Transverse colon (tissue), 4 donors: ENCODE results near the gene CRTC1. TPM values are rescaled to one million over a fixed set of nuclear protein-coding genes. Genes with fewer than 3 reads are reported as not detected.

Source experiments
- DNase-seq: peaks from one replicate; pipeline ENCODE4 v3.0.0-alpha.2; 2019
- H3K27ac ChIP-seq, 4 donors: fragments of 200-600 bp; sonication (generic); 2 replicates each; pipeline ENCODE4 v1.5.1; 2016 to 2018; ENCODE audit warnings: inconsistent platforms in 4 of 4
- H3K27me3 ChIP-seq: fragments of 200-600 bp; sonication (generic); 2 replicates; pipeline ENCODE4 v1.5.1; 2017; ENCODE audit warnings: inconsistent platforms
- H3K36me3 ChIP-seq, 4 donors: fragments of 200-600 bp; sonication (generic); 2 replicates each; pipeline ENCODE4 v1.5.1; 2017 to 2019; ENCODE audit warnings: inconsistent platforms in 4 of 4
- H3K4me1 ChIP-seq, 4 donors: fragments of 200-600 bp; sonication (generic); 2 replicates each; pipeline ENCODE4 v1.5.1; 2017 to 2020; ENCODE audit warnings: inconsistent platforms in 4 of 4
- H3K4me3 ChIP-seq, 4 donors: fragments of 200-600 bp; sonication (generic); 1 replicate in 1 of 4; 2 replicates in 3 of 4; pipeline versions ENCODE4 v1.5.1 to v1.6.1; 2017 to 2019; ENCODE audit warnings: inconsistent platforms in 4 of 4
- H3K9me3 ChIP-seq, 2 donors: fragments of 200-600 bp; sonication (generic); 2 replicates each; pipeline ENCODE4 v1.5.1; 2017 to 2019; ENCODE audit warnings: inconsistent platforms in 2 of 2
- EP300 ChIP-seq: sonication (generic); formaldehyde crosslinking; IDR thresholded peaks from one replicate; pipeline ENCODE4 v1.6.1; 2017; ENCODE audit warnings: antibody characterized with exemption, low read depth
- POLR2A ChIP-seq: fragments of 450-650 bp; IDR thresholded peaks from one replicate; pipeline ENCODE4 v1.6.1; 2016; ENCODE audit warnings: antibody characterized with exemption, mild to moderate bottlenecking, moderate library complexity
- POLR2AphosphoS5 ChIP-seq, 3 donors: sonication (generic); formaldehyde crosslinking; IDR thresholded peaks; one replicate each; pipeline ENCODE4 v1.6.1; 2016; ENCODE audit warnings: antibody characterized with exemption in 3 of 3
- WGBS, 2 donors: methylation state at CpG; one replicate each; pipeline ENCODE4 v1.1.5; 2018; ENCODE audit warnings: low coverage in 1 of 2; 5-methylcytosine and 5-hydroxymethylcytosine counted together
- in situ Hi-C, 4 donors: fragments of 200-750 bp; cut with MboI; loops; one replicate each; pipeline versions ENCODE4 v1.15.0 to v1.15.1; 2017; ENCODE audit warnings: low sequenced_read_pairs in 3 of 4, low pct_ligation_motif_present in 1 of 4, low pct_unique_long_range_greater_than_20kb in 1 of 4
- intact Hi-C: fragments of 100-400 bp; cut with DNase I; formaldehyde crosslinking; loops from one replicate; pipeline ENCODE4 v1.15.1; 2023; ENCODE audit warnings: low total_unique reads
- total RNA-seq, 4 donors: library from RNA; depleted of rRNA; stranded (reverse); fragments of >200 nt; gene quantifications; one replicate each; pipeline ENCODE4 v1.1.0, GENCODE V29; 2016
- TF ChIP-seq, protein P1 (sequence below), 5 experiments: fragments of 200-600 bp in 3 of 5; fragments of 450-650 bp in 2 of 5; sonication (generic) in 3 of 5; IDR thresholded peaks; 1 replicate in 2 of 5; 2 replicates in 3 of 5; pipeline ENCODE4 v1.5.1; 2016 to 2017; ENCODE audit warnings: antibody characterized with exemption in 5 of 5, inconsistent platforms in 3 of 5, mild to moderate bottlenecking in 2 of 5, moderate library complexity in 1 of 5

The CRTC1 gene
- total RNA-seq, 4 donors from 2014 or later, result 6.2 to 17.6 (median 7.7) TPM

DNA sequence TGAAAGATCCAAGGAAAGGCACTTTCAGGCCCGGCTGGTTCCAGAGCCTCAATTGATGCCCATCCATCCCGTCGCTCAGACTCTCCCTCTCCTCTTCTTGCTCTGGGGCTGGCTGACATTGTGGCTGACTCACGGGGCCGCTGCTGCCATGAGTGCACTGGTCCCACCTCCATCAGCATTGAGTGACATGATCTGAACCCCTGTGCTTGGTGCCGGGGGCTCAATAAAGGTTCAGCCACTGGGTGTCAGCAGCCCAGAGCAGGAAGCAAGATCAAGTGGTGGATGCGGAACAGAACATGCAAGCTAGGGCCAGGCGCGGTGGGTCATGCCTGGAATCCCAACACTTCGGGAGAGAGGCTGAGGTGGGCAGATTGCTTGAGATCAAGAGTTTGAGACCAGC lies 68.1 kb downstream of the CRTC1 start:
- Histone ChIP-seq H3K36me3 (no peaks in the 10 kb centered on the region), H3K4me3 (no peak overlapping the region), H3K9me3 (no peaks in the 10 kb centered on the region), H3K27me3 (no peaks in the 10 kb centered on the region), H3K4me1 (no peaks in the 10 kb centered on the region), H3K27ac (no peak overlapping the region)
- in situ Hi-C loops (no loop called here), intact Hi-C loops (loop anchor here (10.0 kb wide), 1 partner anchor 253 kb away; no protein-coding TSS in a partner anchor)
- WGBS, 2 donors, result 94% methylated on average over 10 of the region's 10 CpGs; no CpG with 5 or more reads in 1 of the 2 donors
- no peak for TF ChIP-seq POLR2A
- no peak for TF ChIP-seq POLR2AphosphoS5 (IDR thresholded peaks at IDR 0.05)
- TF ChIP-seq, protein P1, sequence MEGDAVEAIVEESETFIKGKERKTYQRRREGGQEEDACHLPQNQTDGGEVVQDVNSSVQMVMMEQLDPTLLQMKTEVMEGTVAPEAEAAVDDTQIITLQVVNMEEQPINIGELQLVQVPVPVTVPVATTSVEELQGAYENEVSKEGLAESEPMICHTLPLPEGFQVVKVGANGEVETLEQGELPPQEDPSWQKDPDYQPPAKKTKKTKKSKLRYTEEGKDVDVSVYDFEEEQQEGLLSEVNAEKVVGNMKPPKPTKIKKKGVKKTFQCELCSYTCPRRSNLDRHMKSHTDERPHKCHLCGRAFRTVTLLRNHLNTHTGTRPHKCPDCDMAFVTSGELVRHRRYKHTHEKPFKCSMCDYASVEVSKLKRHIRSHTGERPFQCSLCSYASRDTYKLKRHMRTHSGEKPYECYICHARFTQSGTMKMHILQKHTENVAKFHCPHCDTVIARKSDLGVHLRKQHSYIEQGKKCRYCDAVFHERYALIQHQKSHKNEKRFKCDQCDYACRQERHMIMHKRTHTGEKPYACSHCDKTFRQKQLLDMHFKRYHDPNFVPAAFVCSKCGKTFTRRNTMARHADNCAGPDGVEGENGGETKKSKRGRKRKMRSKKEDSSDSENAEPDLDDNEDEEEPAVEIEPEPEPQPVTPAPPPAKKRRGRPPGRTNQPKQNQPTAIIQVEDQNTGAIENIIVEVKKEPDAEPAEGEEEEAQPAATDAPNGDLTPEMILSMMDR (IDR thresholded peaks at IDR 0.05), result no peak
- no peak for TF ChIP-seq EP300
- no peak for DNase-seq

DNA sequence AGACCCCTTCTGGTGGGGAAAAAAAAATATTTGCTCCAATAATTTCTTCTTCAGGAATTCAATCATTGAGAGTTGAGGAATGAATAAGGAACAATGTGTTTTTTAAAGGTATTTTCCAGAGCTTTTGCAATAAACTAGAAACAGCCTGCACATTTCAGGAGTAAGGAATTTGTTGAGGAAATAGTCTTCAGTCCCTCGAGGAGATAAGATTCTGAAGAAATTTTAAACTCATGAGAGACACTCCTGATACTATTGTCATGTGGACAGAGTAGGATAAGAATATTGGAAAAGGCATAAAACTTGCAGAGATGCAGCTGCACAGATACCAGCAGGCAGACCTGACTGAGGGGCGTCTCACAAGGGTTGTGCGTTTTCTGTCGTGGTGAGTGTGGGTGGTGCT lies 71.0 kb downstream of the CRTC1 start:
- in situ Hi-C loops (no loop called here), intact Hi-C loops (loop anchor here (10.0 kb wide), 1 partner anchor 250 kb away; no protein-coding TSS in a partner anchor)
- Histone ChIP-seq H3K4me3 (no peak overlapping the region), H3K9me3 (no peaks in the 10 kb centered on the region), H3K27ac (no peak overlapping the region), H3K27me3 (no peaks in the 10 kb centered on the region), H3K4me1 (no peaks in the 10 kb centered on the region), H3K36me3 (no peaks in the 10 kb centered on the region)
- TF ChIP-seq EP300 (no peak), POLR2A (no peak), POLR2AphosphoS5 (IDR thresholded peaks at IDR 0.05) (no peak)
- TF ChIP-seq, protein P1 (IDR thresholded peaks at IDR 0.05), result no peak
- DNase-seq, result no peak
- WGBS, 2 donors, result 86 to 87% methylated on average over 4 of the region's 4 CpGs

DNA sequence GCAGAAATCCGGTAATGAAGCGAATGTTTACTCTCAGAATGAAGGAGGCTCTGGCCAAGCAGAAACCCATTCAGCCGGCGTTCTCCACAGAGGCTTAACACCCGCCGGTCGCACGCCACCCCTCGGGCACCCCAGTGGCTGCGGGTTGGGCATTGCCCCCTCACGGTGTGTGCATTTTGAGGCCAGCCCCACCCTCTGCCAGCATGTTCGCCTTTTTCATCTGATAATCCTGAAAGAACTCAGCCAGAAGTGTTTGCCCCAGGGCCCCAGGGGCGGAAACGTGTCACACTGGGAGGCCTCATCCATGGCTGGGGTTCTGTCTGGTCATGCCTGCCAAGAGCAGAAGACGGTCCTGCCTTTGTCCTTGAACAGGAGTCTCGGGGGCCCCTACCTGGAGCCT lies 73.4 kb downstream of the CRTC1 start:
- DNase-seq, result no peak
- H3K27me3 ChIP-seq, result no peaks in the 10 kb centered on the region
- intact Hi-C loops (loop anchor here (10.0 kb wide), 1 partner anchor 248 kb away; no protein-coding TSS in a partner anchor), in situ Hi-C loops (no loop called here)
- no peaks in the 10 kb centered on the region for H3K9me3 ChIP-seq
- WGBS, 2 donors, result 91% methylated on average over 16 of the region's 16 CpGs; no CpG with 5 or more reads in 1 of the 2 donors
- H3K4me1 ChIP-seq, result peaks cover 1 to 7% (median 5%) of the 10 kb centered on the region in 4 donors
- H3K36me3 ChIP-seq, result no peaks in the 10 kb centered on the region
- TF ChIP-seq EP300 (no peak), POLR2A (no peak), POLR2AphosphoS5 (IDR thresholded peaks at IDR 0.05) (no peak)
- TF ChIP-seq, protein P1 (IDR thresholded peaks at IDR 0.05), result no peak
- no peak overlapping the region for H3K4me3 ChIP-seq
- no peak overlapping the region for H3K27ac ChIP-seq

DNA sequence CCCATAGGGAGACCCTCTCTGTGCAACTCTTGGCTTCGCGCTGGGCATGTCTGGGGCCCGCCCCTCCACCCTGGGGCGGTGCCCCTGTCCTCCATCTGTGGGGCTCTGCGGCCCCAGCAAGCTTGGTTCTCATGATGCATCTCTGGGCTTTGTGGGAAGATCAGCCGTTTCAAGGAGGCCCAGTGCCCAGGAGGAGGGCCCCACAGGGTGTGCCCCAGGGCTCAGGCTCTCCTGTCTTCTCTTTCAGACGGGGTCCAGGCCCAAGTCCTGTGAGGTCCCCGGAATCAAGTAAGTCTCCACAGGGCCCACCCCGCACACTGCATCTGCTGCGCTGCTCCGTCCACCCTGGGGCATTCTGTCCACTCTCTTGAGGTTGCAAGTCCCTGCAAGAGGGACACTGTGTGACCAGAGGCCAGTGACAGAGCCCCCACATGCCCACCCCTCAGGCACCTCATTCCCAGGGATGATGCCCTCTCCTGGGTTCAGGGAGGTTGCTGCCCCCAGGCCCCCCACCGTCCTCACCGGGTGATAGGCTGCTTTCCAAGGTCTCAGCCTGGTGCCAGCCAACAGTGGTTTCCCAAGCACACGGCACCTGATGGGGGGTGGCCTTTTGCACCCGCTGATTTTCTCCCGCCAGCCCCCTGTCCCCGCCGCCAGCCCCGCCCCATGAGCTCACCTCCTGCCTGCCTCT lies 76.0 kb downstream of the CRTC1 start:
- no peak overlapping the region for H3K27ac ChIP-seq
- DNase-seq, result no peak
- no peaks in the 10 kb centered on the region for H3K36me3 ChIP-seq
- TF ChIP-seq POLR2AphosphoS5 (IDR thresholded peaks at IDR 0.05) (no peak), POLR2A (no peak), EP300 (no peak)
- TF ChIP-seq, protein P1 (IDR thresholded peaks at IDR 0.05), result no peak
- H3K4me3 ChIP-seq, result no peak overlapping the region
- 89% methylated on average over 17 of the region's 19 CpGs; no CpG with 5 or more reads in 1 of the 2 donors for WGBS, 2 donors
- H3K27me3 ChIP-seq, result no peaks in the 10 kb centered on the region
- H3K4me1 ChIP-seq, result peaks cover 13 to 18% (median 17%) of the 10 kb centered on the region in 4 donors
- intact Hi-C loops (loop anchor here (10.0 kb wide), 1 partner anchor 245 kb away; no protein-coding TSS in a partner anchor), in situ Hi-C loops (no loop called here)
- H3K9me3 ChIP-seq, result no peaks in the 10 kb centered on the region
